Activated effector memory CD4-positive, alpha-beta T cell treated with anti-CD3 and anti-CD28 coated beads, Interleukin-2, amount 50 U/mL, for 16 hours (primary cell): ENCODE data around the gene VSIG10L.
A peak's percentile ranks its signal among the peaks of the same experiment; 100 is the strongest.

Experiments
- DNase-seq: peaks from one replicate; pipeline ENCODE4 v3.0.0-alpha.2; 2020

The VSIG10L gene

GRCh38 chr19:51337861-51338562 lies 3.9 kb downstream of the VSIG10L start:
- no peak for DNase-seq

- DNase-seq, result no peak
These were observed 4.6 kb downstream of the VSIG10L start for GRCh38 chr19:51337141-51337860.

GRCh38 chr19:51333836-51334460 lies 8.0 kb downstream of the VSIG10L start:
- no peak for DNase-seq

GRCh38 chr19:51331716-51332115 lies 10.2 kb downstream of the VSIG10L start:
- DNase-seq, result no peak

- DNase-seq, result no peak
These were observed 10.7 kb downstream of the VSIG10L start for GRCh38 chr19:51331193-51331592.

GRCh38 chr19:51330366-51330765 lies 11.6 kb downstream of the VSIG10L start:
- no peak for DNase-seq

GRCh38 chr19:51329411-51329810 lies 12.5 kb downstream of the VSIG10L start:
- no peak for DNase-seq

GRCh38 chr19:51327066-51328001 lies 14.6 kb downstream of the VSIG10L start:
- DNase-seq, result peak; percentile 80

- DNase-seq, result no peak
These were observed 15.5 kb downstream of the VSIG10L start for GRCh38 chr19:51326216-51327065.

- no peak for DNase-seq
These were observed 16.6 kb downstream of the VSIG10L start for GRCh38 chr19:51325161-51325976.

GRCh38 chr19:51324167-51324481 lies 17.8 kb downstream of the VSIG10L start:
- no peak for DNase-seq

- no peak for DNase-seq
These were observed 18.3 kb downstream of the VSIG10L start for GRCh38 chr19:51323481-51324166.

- DNase-seq, result no peak
These were observed 20.1 kb downstream of the VSIG10L start for GRCh38 chr19:51321799-51322198.

- no peak for DNase-seq
These were observed 21.7 kb downstream of the VSIG10L start for GRCh38 chr19:51320280-51320657.

- no peak for DNase-seq
These were observed 22.2 kb downstream of the VSIG10L start for GRCh38 chr19:51319649-51320279.

- no peak for DNase-seq
These were observed 23.0 kb downstream of the VSIG10L start for GRCh38 chr19:51318687-51319648.

- no peak for DNase-seq
These were observed 24.0 kb downstream of the VSIG10L start for GRCh38 chr19:51317968-51318367.

- DNase-seq, result no peak
These were observed 24.6 kb downstream of the VSIG10L start for GRCh38 chr19:51317376-51317775.

GRCh38 chr19:51316688-51317087 lies 25.3 kb downstream of the VSIG10L start:
- DNase-seq, result no peak
